ENCODE data around the gene PRKACA. TPM values are rescaled to one million over a fixed set of nuclear protein-coding genes. Genes with fewer than 3 reads are reported as not detected.

The PRKACA gene
- total RNA-seq, 4 donors from 2014 or later, result 18.2 to 39.8 (median 30.0) TPM

DNA sequence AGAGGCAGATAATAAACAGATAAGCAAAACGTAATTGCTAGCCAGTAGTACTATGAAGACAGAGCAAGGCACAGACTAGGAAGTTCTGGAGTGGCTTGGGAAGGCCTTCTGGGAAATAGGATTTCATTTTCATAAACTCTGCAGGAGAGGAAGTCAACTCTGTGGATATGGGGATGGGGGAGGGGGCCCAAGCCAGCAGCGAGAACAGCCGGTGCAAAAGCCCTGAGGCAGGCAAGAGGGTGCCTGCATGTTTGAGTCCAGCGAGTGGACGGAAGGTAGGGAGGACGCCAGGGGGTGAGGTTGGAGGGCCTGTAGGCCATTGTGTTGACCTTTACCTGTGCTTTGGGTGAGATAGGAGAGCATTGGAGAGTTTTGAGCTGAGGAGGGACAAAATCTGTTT, 27.8 kb upstream of the PRKACA start:
- Histone ChIP-seq H3K27me3 (no peaks in the 10 kb centered on the region), H3K4me1 (peaks cover 0 to 27% (median 10%) of the 10 kb centered on the region in 4 donors), H3K9me3 (no peaks in the 10 kb centered on the region), H3K27ac (no peak overlapping the region), H3K4me3 (no peak overlapping the region), H3K36me3 (no peaks in the 10 kb centered on the region)
- no peak for TF ChIP-seq POLR2A (IDR thresholded peaks at IDR 0.05)
- TF ChIP-seq, protein P1, sequence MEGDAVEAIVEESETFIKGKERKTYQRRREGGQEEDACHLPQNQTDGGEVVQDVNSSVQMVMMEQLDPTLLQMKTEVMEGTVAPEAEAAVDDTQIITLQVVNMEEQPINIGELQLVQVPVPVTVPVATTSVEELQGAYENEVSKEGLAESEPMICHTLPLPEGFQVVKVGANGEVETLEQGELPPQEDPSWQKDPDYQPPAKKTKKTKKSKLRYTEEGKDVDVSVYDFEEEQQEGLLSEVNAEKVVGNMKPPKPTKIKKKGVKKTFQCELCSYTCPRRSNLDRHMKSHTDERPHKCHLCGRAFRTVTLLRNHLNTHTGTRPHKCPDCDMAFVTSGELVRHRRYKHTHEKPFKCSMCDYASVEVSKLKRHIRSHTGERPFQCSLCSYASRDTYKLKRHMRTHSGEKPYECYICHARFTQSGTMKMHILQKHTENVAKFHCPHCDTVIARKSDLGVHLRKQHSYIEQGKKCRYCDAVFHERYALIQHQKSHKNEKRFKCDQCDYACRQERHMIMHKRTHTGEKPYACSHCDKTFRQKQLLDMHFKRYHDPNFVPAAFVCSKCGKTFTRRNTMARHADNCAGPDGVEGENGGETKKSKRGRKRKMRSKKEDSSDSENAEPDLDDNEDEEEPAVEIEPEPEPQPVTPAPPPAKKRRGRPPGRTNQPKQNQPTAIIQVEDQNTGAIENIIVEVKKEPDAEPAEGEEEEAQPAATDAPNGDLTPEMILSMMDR (IDR thresholded peaks at IDR 0.05), result no peak
- no peak for DNase-seq

DNA sequence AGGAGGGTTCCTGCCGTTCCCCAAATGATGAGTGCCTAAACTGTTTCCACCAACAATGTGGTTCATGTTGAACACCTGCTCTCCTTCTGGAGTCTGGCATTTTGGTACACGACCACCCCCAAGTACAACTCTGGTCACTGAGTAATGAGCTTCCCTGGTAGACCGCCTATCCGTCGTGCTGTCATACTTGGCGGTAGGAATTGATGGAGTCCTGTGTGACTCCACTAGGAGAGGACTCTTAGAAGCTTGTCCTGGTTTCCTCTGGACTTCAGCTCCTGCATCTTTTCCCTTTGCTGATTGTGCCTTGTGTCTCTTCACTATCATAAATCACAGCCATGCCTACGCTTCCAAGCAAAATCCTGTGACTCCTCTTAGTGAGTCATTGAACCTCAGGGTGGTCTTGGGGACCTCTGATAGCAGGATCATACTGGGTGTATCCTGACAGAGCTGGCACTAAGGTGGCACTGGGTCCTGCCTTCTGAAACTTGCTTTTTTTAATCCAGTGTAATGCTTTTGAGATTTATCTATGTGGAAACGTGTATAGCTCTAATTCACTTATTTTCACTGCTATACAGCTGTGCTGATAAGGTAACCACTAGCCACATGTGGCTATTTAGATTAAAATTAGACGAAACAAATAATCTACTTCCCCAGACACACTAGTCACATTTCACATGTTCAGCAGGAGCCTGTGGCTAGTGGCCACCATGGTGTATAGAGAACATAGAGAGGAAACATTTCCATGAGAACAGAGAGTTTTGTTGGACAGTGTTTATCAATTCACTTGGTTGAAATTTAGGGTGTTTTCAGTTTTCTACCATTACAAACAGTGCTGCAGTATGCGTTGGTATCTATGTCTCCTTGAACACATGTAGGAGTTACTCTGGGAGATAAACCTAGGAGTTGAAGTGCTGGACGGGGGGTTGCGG, 25.0 kb upstream of the PRKACA start:
- Histone ChIP-seq H3K27me3 (no peaks in the 10 kb centered on the region), H3K27ac (no peak overlapping the region), H3K36me3 (no peaks in the 10 kb centered on the region), H3K4me1 (peaks cover 0 to 16% (median 3%) of the 10 kb centered on the region in 4 donors), H3K4me3 (no peak overlapping the region), H3K9me3 (no peaks in the 10 kb centered on the region)
- no peak for DNase-seq
- TF ChIP-seq POLR2A (IDR thresholded peaks at IDR 0.05), result no peak
- TF ChIP-seq, protein P1 (IDR thresholded peaks at IDR 0.05), result no peak

DNA sequence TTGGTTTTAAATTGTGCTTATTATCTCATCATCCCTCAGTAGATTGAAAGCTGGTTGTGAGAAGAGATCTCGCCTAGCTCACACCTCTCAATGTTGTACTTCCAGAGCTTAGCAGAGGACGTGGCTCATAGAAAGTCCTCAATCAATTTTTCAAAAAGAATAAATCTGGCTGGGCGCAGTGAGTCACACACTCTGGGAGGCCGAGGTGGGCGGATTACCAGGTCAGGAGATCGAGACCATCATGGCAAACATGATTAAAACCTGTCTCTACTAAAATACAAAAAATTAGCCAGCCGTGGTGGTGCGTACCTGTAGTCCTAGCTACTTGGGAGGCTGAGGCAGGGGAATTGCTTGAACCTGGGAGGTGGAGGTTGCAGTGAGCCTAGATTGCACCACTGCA, 23.5 kb upstream of the PRKACA start:
- H3K9me3 ChIP-seq, result no peaks in the 10 kb centered on the region
- H3K36me3 ChIP-seq, result no peaks in the 10 kb centered on the region
- no peak overlapping the region for H3K4me3 ChIP-seq
- no peak overlapping the region for H3K27ac ChIP-seq
- no peak for TF ChIP-seq POLR2A (IDR thresholded peaks at IDR 0.05)
- TF ChIP-seq, protein P1 (IDR thresholded peaks at IDR 0.05), result no peak
- H3K27me3 ChIP-seq, result no peaks in the 10 kb centered on the region
- no peak for DNase-seq
- H3K4me1 ChIP-seq, result peaks cover 0 to 19% (median 3%) of the 10 kb centered on the region in 4 donors

DNA sequence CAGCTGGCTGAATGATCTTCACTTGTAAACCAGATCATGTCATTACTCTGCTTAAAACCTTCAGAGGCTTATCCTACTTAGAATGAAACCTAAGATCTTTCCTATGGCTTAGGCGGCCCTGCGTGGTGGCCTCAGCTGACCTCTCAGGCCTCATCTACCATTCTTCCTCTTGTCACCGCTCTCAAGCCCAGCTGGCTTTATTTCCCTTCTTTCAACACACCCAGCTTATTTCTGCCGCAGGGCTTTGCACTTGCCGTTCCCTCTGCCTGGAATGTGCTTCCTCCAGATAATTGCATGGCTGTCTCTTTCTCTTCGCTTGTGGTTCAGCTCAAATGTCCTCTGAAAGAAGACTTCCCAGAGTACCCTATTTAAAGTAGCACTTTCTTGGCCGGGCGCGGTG, 22.4 kb upstream of the PRKACA start:
- peaks cover 0 to 26% (median 3%) of the 10 kb centered on the region in 4 donors for H3K4me1 ChIP-seq
- no peak for TF ChIP-seq POLR2A (IDR thresholded peaks at IDR 0.05)
- TF ChIP-seq, protein P1 (IDR thresholded peaks at IDR 0.05), result no peak
- no peaks in the 10 kb centered on the region for H3K9me3 ChIP-seq
- H3K36me3 ChIP-seq, result no peaks in the 10 kb centered on the region
- no peak for DNase-seq
- H3K4me3 ChIP-seq, result no peak overlapping the region
- no peaks in the 10 kb centered on the region for H3K27me3 ChIP-seq
- H3K27ac ChIP-seq, result no peak overlapping the region

DNA sequence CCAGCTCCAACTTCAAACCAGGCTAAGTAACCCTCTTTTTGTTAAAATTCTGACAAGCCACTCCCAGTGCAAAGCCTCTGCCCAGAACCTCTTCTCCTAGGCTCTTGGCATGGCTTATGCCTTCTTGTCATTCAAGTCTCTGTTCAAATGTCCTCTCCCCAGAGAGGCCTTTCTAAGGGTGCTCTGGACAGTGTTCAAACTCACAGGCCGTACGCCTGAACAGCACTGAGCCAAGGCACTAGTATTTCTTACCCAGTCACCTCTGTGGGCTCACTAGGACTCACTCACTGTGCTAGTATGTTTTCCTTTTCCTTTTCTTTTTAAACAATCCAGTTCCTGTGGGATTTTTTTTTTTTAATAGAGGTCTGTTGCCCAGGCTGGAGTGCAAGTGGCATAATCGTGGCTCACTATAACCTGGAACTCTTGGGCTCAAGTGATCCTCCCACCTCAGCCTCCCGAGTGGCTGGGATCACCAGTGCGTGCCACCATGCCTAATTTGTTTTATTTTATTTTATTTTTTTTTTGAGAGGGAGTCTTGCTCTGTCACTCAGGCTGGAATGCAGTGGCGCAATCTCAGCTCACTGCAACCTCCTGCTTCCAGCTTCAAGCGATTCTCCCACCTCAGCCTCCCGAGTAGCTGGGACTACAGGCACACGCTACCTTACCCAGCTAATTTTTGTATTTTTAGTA, 21.2 kb upstream of the PRKACA start:
- H3K27me3 ChIP-seq, result no peaks in the 10 kb centered on the region
- H3K4me3 ChIP-seq, result no peak overlapping the region
- peak overlapping the region in 2 of 4 donors; percentile 38 to 99 for H3K27ac ChIP-seq
- no peaks in the 10 kb centered on the region for H3K36me3 ChIP-seq
- no peaks in the 10 kb centered on the region for H3K9me3 ChIP-seq
- DNase-seq, result no peak
- H3K4me1 ChIP-seq, result peaks cover 0 to 26% (median 3%) of the 10 kb centered on the region in 4 donors
- TF ChIP-seq, protein P1 (IDR thresholded peaks at IDR 0.05), result no peak
- TF ChIP-seq POLR2A (IDR thresholded peaks at IDR 0.05), result no peak
